PC-9 (cell line): Measurements from ENCODE around the gene TRAPPC10. TPM values are rescaled to one million over a fixed set of nuclear protein-coding genes. Genes with fewer than 3 reads are reported as not detected.

Source experiments
- BruUV-seq: library from RNA; stranded (reverse); fragments of 400-500 nt; replicated peaks from 2 replicates; lab custom pipeline; 2021; lab: Mats Ljungman, UMichigan
- CTCF ChIA-PET: fragments of 300-600 bp; sonication (Branson Sonifier 250); formaldehyde crosslinking; loops from one replicate; lab custom pipeline; 2022; ENCODE audit warnings: antibody characterized with exemption; lab: Charles Lee
- POLR2A ChIA-PET: fragments of 300-600 bp; sonication (Branson Sonifier 250); formaldehyde crosslinking; loops from one replicate; lab custom pipeline; 2022; ENCODE audit warnings: antibody characterized with exemption; ENCODE audit not compliant: unreplicated experiment; lab: Charles Lee
- DNase-seq, 2 experiments: peaks; one replicate each; pipeline versions ENCODE4 v3.0.0 to v3.0.0-alpha.2; 2015 to 2022; ENCODE audit warnings: mixed read lengths in 1 of 2
- H2AFZ ChIP-seq: fragments of 200-600 bp; sonication (generic); 2 replicates; pipeline ENCODE4 v1.8.1; 2017; ENCODE audit warnings: antibody characterized with exemption
- H3F3A ChIP-seq: fragments of 200-600 bp; sonication (generic); 2 replicates; pipeline ENCODE4 v1.8.1; 2017; ENCODE audit warnings: antibody characterized with exemption, mild to moderate bottlenecking, low read depth; ENCODE audit not compliant: insufficient read depth
- H3K27ac ChIP-seq: fragments of 200-600 bp; sonication (generic); 2 replicates; pipeline ENCODE4 v1.6.1; 2016; ENCODE audit warnings: mixed run types
- H3K27me3 ChIP-seq: fragments of 200-600 bp; sonication (generic); 2 replicates; pipeline ENCODE4 v1.6.1; 2016; ENCODE audit warnings: low read depth, mixed run types; ENCODE audit not compliant: insufficient read depth
- H3K36me3 ChIP-seq: fragments of 200-600 bp; sonication (generic); 2 replicates; pipeline ENCODE4 v1.6.1; 2016; ENCODE audit warnings: low read depth, mixed run types
- H3K4me1 ChIP-seq: fragments of 200-600 bp; sonication (generic); replicated peaks from 2 replicates; pipeline ENCODE4 v1.6.1; 2016; ENCODE audit warnings: mixed run types; ENCODE audit not compliant: insufficient read depth
- H3K4me2 ChIP-seq: fragments of 200-600 bp; sonication (generic); 2 replicates; pipeline ENCODE4 v1.6.1; 2017; ENCODE audit warnings: mixed run types
- H3K4me3 ChIP-seq: fragments of 200-600 bp; sonication (generic); 2 replicates; pipeline ENCODE4 v1.6.1; 2016; ENCODE audit warnings: mixed run types
- H3K79me2 ChIP-seq: fragments of 200-600 bp; sonication (generic); 2 replicates; pipeline ENCODE4 v1.6.1; 2017; ENCODE audit warnings: low read depth, mixed run types
- H3K9me2 ChIP-seq: fragments of 200-600 bp; sonication (generic); 2 replicates; pipeline ENCODE4 v1.8.1; 2017; ENCODE audit warnings: mild to moderate bottlenecking; ENCODE audit not compliant: insufficient read depth
- H3K9me3 ChIP-seq: fragments of 200-600 bp; sonication (generic); 2 replicates; pipeline ENCODE4 v1.8.1; 2016; ENCODE audit warnings: low read depth; ENCODE audit not compliant: insufficient read depth
- H4K20me1 ChIP-seq: fragments of 200-600 bp; sonication (generic); 2 replicates; pipeline ENCODE4 v1.8.1; 2017; ENCODE audit not compliant: insufficient read depth
- CTCF ChIP-seq: fragments of 200-600 bp; sonication (generic); conservative IDR thresholded peaks from 2 replicates; pipeline ENCODE4 v1.6.1; 2017; ENCODE audit warnings: mixed run types, antibody characterized with exemption, mild to moderate bottlenecking, moderate library complexity
- EZH2 ChIP-seq: fragments of 200-600 bp; sonication (generic); IDR thresholded peaks from 2 replicates; pipeline ENCODE4 v1.8.0; 2017; ENCODE audit warnings: antibody characterized with exemption, low read depth
- intact Hi-C: fragments of 100-400 bp; cut with micrococcal nuclease; formaldehyde crosslinking; loops from one replicate; pipeline ENCODE4 v1.10.0; 2022; ENCODE audit not compliant: unreplicated experiment
- total RNA-seq: library from RNA; stranded (reverse); gene quantifications from 2 replicates; pipeline ENCODE4 v1.2.3, GENCODE V29; 2021

TRAPPC10 gene
- total RNA-seq, 1 experiment from 2014 or later, result 27.2 TPM

- Histone ChIP-seq H3F3A (no peaks in the 10 kb centered on the region), H3K79me2 (peaks cover 92% of the 10 kb centered on the region), H2AFZ (no peak overlapping the region), H3K9me3 (no peaks in the 10 kb centered on the region), H3K27ac (no peak overlapping the region), H3K4me3 (no peak overlapping the region), H3K4me1 (peaks cover 9% of the 10 kb centered on the region; the same call in 1 of the 2 replicates), H3K4me2 (no peak overlapping the region), H3K9me2 (no peaks in the 10 kb centered on the region), H3K27me3 (no peaks in the 10 kb centered on the region), H4K20me1 (peaks cover 43% of the 10 kb centered on the region), H3K36me3 (no peaks in the 10 kb centered on the region)
- no peak for DNase-seq
- no TSS peak for BruUV-seq
- intact Hi-C loops, result no loop called here
- ChIA-PET POLR2A (interaction anchor here (0.6 kb wide), 1 partner anchor 56 kb away, joined by 4 read pairs; no protein-coding TSS in a partner anchor), CTCF (no interaction called here)
- TF ChIP-seq CTCF, result no peak
- no peak for TF ChIP-seq EZH2
Measured at GRCh38 chr21:44018127-44018526, 6.0 kb downstream of the TRAPPC10 start.

- Histone ChIP-seq H3K79me2 (peaks cover 92% of the 10 kb centered on the region), H3K27ac (no peak overlapping the region), H4K20me1 (peaks cover 38% of the 10 kb centered on the region), H3K4me3 (no peak overlapping the region), H3K36me3 (no peaks in the 10 kb centered on the region), H3K4me1 (peaks cover 2% of the 10 kb centered on the region; the same call in 1 of the 2 replicates), H3K4me2 (no peak overlapping the region), H3K27me3 (no peaks in the 10 kb centered on the region), H3K9me3 (no peaks in the 10 kb centered on the region), H3K9me2 (no peaks in the 10 kb centered on the region), H3F3A (no peaks in the 10 kb centered on the region), H2AFZ (no peak overlapping the region)
- POLR2A ChIA-PET, result no interaction called here
- CTCF ChIA-PET, result no interaction called here
- no TSS peak for BruUV-seq
- DNase-seq, result no peak
- intact Hi-C loops, result no loop called here
- TF ChIP-seq EZH2 (no peak), CTCF (no peak)
Measured at GRCh38 chr21:44018813-44019567, 6.9 kb downstream of the TRAPPC10 start.

GRCh38 chr21:44019568-44019958 is 7.5 kb downstream of the TRAPPC10 start:
- Histone ChIP-seq H3K27ac (no peak overlapping the region), H3K9me3 (no peaks in the 10 kb centered on the region), H3K9me2 (no peaks in the 10 kb centered on the region), H2AFZ (no peak overlapping the region), H4K20me1 (peaks cover 39% of the 10 kb centered on the region), H3K36me3 (no peaks in the 10 kb centered on the region), H3K27me3 (no peaks in the 10 kb centered on the region), H3F3A (no peaks in the 10 kb centered on the region), H3K4me2 (no peak overlapping the region), H3K79me2 (peaks cover 92% of the 10 kb centered on the region), H3K4me1 (no peaks in the 10 kb centered on the region), H3K4me3 (no peak overlapping the region)
- DNase-seq, result no peak
- TF ChIP-seq EZH2 (no peak), CTCF (no peak)
- CTCF ChIA-PET, result no interaction called here
- POLR2A ChIA-PET, result no interaction called here
- no TSS peak for BruUV-seq
- intact Hi-C loops, result no loop called here
